ENCODE measurements around the gene GABRB3. TPM values are rescaled to one million over a fixed set of nuclear protein-coding genes. Genes with fewer than 3 reads are reported as not detected.

Gene GABRB3
- total RNA-seq, 2 donors from 2014 or later: 3.6 to 7.3 TPM

GRCh38 chr15:26620528-26621458 is 152.1 kb downstream of the GABRB3 start:
- intact Hi-C loops (cut with DNase I): no loop called here
- Histone ChIP-seq H3K27ac (no peak overlapping the region), H3K27me3 (no peaks in the 10 kb centered on the region), H3K36me3 (replicated peaks in 1 of 2; ENCODE audit: insufficient read depth in 1 of 2, low read depth in 2 of 2) (no peaks in the 10 kb centered on the region), H3K9me3 (no peaks in the 10 kb centered on the region), H3K4me1 (no peaks in the 10 kb centered on the region), H3K4me3 (no peak overlapping the region)
- ATAC-seq: no peak
- DNase-seq: no peak
- 69 to 80% methylated on average over 10 of the region's 10 CpGs for WGBS, 2 donors
- TF ChIP-seq CTCF (IDR thresholded peaks at IDR 0.05) (no peak), POLR2A (IDR thresholded peaks at IDR 0.05) (no peak)

- no peaks in the 10 kb centered on the region for H3K9me3 ChIP-seq
- intact Hi-C loops (cut with DNase I): no loop called here
- no peak overlapping the region for H3K4me3 ChIP-seq
- WGBS, 2 donors: 75 to 82% methylated on average over 3 of the region's 3 CpGs
- H3K27ac ChIP-seq: no peak overlapping the region
- ATAC-seq: no peak
- no peaks in the 10 kb centered on the region for H3K27me3 ChIP-seq
- TF ChIP-seq POLR2A (IDR thresholded peaks at IDR 0.05): no peak
- no peak for TF ChIP-seq CTCF (IDR thresholded peaks at IDR 0.05)
- no peaks in the 10 kb centered on the region for H3K4me1 ChIP-seq
- no peaks in the 10 kb centered on the region for H3K36me3 ChIP-seq (replicated peaks in 1 of 2; ENCODE audit: insufficient read depth in 1 of 2, low read depth in 2 of 2)
- DNase-seq: no peak
These were observed 157.0 kb downstream of the GABRB3 start for GRCh38 chr15:26615927-26616302.

DNA sequence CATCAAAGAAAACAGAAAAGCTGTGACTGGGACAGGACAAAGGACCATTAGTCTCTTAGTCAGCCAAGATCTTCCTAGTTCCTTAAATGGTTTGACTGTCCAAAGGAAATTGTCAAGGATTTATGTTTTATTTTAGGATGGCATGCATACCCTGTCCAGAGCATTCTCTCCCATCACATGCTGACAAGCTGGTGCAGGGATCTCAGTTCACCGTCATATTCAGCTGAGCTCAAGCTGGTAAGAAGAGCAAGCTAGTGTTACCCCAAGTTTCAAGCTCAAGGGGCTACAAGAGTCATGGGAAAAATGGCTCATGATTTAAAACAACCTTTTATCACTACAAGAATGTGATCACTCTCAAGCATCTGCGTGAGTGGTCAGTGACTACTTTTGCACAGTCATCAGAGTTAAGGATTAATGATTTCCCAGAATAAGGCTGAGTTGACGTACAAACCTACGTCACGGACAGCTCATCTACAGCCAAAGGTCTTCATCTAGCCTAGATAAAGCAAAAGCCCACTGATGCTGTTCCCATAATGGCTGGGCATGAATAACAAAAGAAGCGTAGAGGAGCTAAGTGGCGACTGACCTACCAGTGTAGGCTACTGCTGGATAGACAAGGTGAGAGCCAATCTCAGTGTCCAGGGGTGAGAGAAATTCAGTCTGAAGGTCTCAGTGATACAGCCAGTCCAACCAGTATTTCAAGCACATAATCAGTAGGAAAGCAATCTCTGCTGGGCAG is 157.5 kb downstream of the GABRB3 start:
- ATAC-seq: no peak

DNA sequence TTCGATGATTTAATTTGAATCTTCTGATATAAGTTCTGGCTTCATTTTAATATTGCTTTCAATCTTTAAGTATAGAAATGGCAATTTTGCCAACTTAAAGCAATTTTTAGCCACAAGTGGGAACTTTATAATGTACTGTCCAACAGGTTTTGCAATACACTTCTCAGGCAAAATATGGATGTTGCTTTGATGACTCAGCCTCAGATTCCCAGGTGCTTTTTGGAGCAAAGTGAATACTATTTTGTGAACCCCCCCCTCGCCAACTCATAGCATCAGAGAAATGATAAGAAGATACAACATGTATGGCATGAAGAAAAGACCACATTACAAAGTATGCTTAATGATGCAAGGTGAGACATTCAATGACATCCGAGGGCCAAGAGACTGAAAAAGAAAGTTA is 158.1 kb downstream of the GABRB3 start:
- ATAC-seq (no peak), DNase-seq (no peak)
- no peaks in the 10 kb centered on the region for H3K27me3 ChIP-seq
- intact Hi-C loops (cut with DNase I): no loop called here
- no peak for TF ChIP-seq CTCF (IDR thresholded peaks at IDR 0.05)
- TF ChIP-seq POLR2A (IDR thresholded peaks at IDR 0.05): no peak
- WGBS, 2 donors: 56 to 65% methylated on average over 3 of the region's 3 CpGs
- no peaks in the 10 kb centered on the region for H3K4me1 ChIP-seq
- H3K36me3 ChIP-seq (replicated peaks in 1 of 2; ENCODE audit: insufficient read depth in 1 of 2, low read depth in 2 of 2): no peaks in the 10 kb centered on the region
- no peak overlapping the region for H3K27ac ChIP-seq
- no peak overlapping the region for H3K4me3 ChIP-seq
- no peaks in the 10 kb centered on the region for H3K9me3 ChIP-seq

More for the DNA sequence above, 157.5 kb downstream of the GABRB3 start:
- Histone ChIP-seq H3K9me3 (no peaks in the 10 kb centered on the region), H3K27me3 (no peaks in the 10 kb centered on the region), H3K4me1 (no peaks in the 10 kb centered on the region), H3K36me3 (replicated peaks in 1 of 2; ENCODE audit: insufficient read depth in 1 of 2, low read depth in 2 of 2) (no peaks in the 10 kb centered on the region), H3K27ac (no peak overlapping the region), H3K4me3 (no peak overlapping the region)
- TF ChIP-seq POLR2A (IDR thresholded peaks at IDR 0.05) (no peak), CTCF (IDR thresholded peaks at IDR 0.05) (no peak)
- 64 to 72% methylated on average over 7 of the region's 7 CpGs for whole genome bisulfite sequencing, 2 donors
- no peak for DNase-seq
- intact Hi-C loops (cut with DNase I): no loop called here
